ENCODE data around the gene MS4A12.

The MS4A12 gene

GRCh38 chr11:60511393-60511792 lies 18.8 kb downstream of the MS4A12 start:
- no peak overlapping the region for H3K4me3 ChIP-seq (ENCODE audit: control insufficient read depth, low read depth, low read length)
- no peak for DNase-seq (ENCODE audit: low read depth)
- TF ChIP-seq CTCF (IDR thresholded peaks at IDR 0.05; ENCODE audit: control insufficient read depth, insufficient read depth, low read depth, low read length, missing control alignments): no peak

GRCh38 chr11:60512651-60513225 lies 20.2 kb downstream of the MS4A12 start:
- no peak for DNase-seq (ENCODE audit: low read depth)
- no peak for TF ChIP-seq CTCF (IDR thresholded peaks at IDR 0.05; ENCODE audit: control insufficient read depth, insufficient read depth, low read depth, low read length, missing control alignments)
- H3K4me3 ChIP-seq (ENCODE audit: control insufficient read depth, low read depth, low read length): no peak overlapping the region

GRCh38 chr11:60513496-60514460 lies 21.2 kb downstream of the MS4A12 start:
- no peak for TF ChIP-seq CTCF (IDR thresholded peaks at IDR 0.05; ENCODE audit: control insufficient read depth, insufficient read depth, low read depth, low read length, missing control alignments)
- no peak for DNase-seq (ENCODE audit: low read depth)
- H3K4me3 ChIP-seq (ENCODE audit: control insufficient read depth, low read depth, low read length): no peak overlapping the region

GRCh38 chr11:60515144-60515855 lies 22.7 kb downstream of the MS4A12 start, which contains the start of gene MS4A13:
Gene MS4A13, plus strand, starts transcription at chr11:60515392. Its CDS starts 2,692 bp downstream, at chr11:60518084.
- DNase-seq (ENCODE audit: low read depth): no peak
- H3K4me3 ChIP-seq (ENCODE audit: control insufficient read depth, low read depth, low read length): no peak within 1 kb of the TSS
- no peak for TF ChIP-seq CTCF (IDR thresholded peaks at IDR 0.05; ENCODE audit: control insufficient read depth, insufficient read depth, low read depth, low read length, missing control alignments)

- H3K4me3 ChIP-seq (ENCODE audit: control insufficient read depth, low read depth, low read length): no peak overlapping the region
- no peak for DNase-seq (ENCODE audit: low read depth)
- TF ChIP-seq CTCF (IDR thresholded peaks at IDR 0.05; ENCODE audit: control insufficient read depth, insufficient read depth, low read depth, low read length, missing control alignments): no peak
Measured at GRCh38 chr11:60528465-60528864, 35.9 kb downstream of the MS4A12 start.

- no peak for DNase-seq (ENCODE audit: low read depth)
- no peak for TF ChIP-seq CTCF (IDR thresholded peaks at IDR 0.05; ENCODE audit: control insufficient read depth, insufficient read depth, low read depth, low read length, missing control alignments)
- no peak overlapping the region for H3K4me3 ChIP-seq (ENCODE audit: control insufficient read depth, low read depth, low read length)
Measured at GRCh38 chr11:60528934-60529333, 36.4 kb downstream of the MS4A12 start.

All from AG09309 (cell line).